NCI-H128 (cell line): Measurements from ENCODE around the gene GPC3.
"Not testable (repeated sequence)": the region's sequence is repeated elsewhere in the genome, so short reads cannot be mapped to it uniquely, and the experiment has no call there.

Experiments used
- DNase-seq: peaks from one replicate; lab custom pipeline; 2025; ENCODE audit not compliant: unreplicated experiment; lab: John Stamatoyannopoulos, UW

GPC3 gene

DNA sequence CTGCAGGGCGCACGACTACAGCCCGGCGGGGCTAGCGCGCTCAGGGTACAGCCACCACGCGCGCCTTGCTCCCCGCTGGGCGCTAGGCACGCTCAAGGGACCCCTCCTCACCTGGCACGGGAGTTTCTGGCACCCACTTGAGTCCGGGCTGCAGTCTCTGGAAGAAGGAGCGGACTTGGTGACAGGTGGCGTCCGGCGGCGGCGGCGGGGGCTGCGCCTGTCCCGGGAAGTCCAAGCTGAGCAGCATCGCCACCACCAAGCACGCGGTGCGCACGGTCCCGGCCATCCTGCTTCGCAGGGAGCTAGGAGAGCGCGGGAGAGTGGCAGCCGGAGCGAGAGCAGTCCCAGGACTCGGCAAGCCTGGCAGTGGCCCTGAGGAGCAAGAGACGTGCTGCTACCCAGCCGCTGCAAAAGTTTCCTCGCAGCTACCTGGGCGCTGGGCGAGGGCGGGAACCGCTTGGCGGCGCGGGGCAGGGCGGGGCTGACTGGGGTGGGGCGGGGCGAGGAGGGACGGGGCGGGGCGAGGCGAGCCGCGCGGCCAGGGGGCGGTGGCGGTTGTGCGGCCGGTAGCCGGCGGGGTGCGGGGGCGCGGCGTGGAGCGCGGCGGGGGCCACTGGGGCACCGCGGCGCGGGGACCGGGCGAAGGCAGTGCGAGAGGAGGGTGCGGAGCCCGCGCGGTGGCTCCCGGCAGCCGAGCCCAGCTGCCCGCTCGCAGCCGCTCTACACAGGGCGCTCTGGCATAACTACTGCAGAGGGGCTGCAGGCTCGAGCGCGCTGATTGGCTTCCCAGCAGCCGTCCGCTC, at the start of gene GPC3:
Gene GPC3 (minus strand): TSS at position 431 of the 803 bp plus-strand sequence.
- no peak for DNase-seq

DNA sequence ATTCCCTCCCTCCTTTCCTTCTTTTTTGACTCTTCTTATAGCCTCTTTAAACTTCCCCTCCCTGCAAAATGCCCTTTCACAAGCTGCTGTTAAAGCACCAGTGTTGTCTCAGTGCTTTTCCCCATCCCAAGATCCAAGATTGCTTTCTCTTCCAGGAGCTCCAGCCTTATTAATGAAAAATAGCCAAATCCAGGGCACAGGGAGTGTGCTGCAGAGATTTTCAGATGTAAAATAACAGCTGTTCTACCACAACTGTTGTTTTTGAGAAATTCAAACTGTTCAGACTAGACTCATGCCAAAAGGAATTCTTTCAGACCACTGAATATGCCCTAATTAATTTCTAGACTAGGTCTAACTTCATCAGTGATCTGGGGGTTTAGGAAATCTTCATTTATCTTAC, 47.0 kb upstream of the GPC3 start:
- DNase-seq = no peak

DNA sequence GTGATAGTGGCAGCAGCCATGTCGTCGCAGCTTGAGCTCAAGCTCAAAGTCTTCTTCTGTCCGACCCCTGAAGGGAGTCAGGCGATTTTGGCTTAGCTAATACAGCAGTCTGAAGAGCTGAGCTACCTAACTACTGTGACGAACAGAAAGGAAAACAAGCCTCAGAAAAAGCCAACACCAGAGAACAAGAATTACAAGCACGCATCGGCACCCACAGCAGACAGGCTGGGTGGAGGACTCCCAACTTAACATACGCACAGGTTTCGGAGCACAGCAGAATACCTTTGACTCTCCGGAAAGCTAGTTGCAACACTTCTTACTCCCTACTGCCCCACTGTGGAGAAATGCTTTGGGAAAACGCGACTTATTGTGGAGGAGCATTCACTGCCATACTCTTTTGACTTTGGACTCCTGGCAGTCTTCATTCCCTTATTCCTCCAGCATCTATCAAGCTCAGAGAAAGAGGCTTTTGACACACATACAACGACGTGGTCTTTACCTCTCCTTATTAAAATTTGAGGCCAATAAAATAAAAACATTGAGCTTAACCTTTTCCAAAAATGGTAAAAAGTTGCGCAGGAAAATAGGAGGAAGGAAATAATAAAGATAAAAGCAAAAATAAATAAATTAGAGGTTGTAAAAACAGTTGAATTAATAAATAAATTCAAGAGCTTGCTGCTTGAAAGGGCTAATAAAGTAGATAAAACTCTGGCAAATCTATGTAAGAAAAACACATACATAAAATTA, 41.3 kb upstream of the GPC3 start:
- no peak for DNase-seq

DNA sequence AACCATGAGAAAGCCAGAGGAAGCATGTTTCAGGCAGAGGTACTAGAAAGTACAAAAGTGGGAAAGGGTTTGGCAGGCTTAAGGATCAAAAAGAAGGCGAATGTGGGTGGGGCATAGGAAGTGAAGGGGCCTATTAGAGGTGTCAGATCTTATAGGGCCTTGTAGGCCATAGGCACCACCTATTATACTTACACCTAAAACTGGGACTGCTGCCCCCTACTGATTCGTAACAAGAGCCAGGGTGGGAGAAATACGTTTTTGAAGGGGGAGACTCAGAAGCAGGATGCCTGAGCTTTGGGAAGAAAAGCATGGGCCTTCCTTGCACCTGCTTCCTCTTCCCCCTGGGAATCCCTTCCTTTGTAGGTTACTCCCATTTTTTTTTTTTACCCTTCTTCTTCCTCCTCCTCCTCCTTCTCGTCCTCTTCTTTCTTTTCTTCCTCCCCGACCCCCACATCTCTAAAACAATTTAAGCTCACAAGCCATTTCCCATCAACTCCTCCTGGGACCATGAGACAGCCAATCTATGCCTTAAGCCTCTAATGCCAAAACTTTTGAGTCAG, 40.7 kb upstream of the GPC3 start:
- DNase-seq = no peak

- no peak for DNase-seq
Observed at GRCh38 chrX:134024686-134025377, 39.4 kb upstream of the GPC3 start.

DNA sequence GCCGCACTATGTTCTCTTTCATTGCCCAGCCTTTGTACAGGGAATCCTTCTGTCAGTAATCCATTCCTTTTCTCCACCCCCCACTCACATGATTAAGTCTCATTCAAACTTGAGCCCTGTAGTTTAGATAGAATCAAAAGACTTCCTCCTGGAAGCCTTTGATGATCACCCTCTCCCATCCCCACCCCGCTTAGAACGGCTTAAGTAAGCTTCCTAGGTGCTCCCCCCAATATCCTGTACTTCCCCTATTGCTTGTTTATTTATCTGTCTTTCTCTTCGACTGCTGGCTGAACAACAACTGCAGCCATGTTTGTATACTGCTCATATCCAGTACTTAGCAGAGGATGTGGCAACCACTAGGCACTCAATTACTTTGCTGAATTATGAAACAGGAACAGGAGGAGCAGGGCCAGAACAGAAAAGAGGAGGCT, 38.5 kb upstream of the GPC3 start:
- DNase-seq = no peak

GRCh38 chrX:134020910-134021309, 35.5 kb upstream of the GPC3 start:
- DNase-seq = no peak

- no peak for DNase-seq
Observed at GRCh38 chrX:134019567-134020206, 34.3 kb upstream of the GPC3 start.

DNA sequence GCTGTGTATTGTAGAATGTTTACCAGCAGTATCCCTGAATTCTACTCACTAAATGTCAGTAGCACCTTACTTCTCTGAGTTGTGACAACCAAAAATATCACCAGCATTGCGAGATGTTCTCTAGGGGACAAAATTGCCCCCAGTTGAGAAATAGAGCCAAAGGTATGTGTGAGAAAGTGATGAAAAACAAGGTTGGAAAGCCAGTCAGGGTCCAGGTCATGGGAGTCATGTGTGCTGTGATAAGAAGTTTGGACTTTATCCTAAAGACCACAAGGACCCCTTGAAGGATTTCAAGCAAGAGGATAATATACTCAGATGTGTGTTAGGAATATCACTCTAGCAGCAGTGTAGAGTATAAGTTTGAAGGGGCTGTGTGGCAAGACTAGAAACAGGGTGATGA, 30.9 kb upstream of the GPC3 start:
- not testable (repeated sequence) for DNase-seq

GRCh38 chrX:134015510-134015909, 30.1 kb upstream of the GPC3 start:
- DNase-seq = not testable (repeated sequence)

GRCh38 chrX:134013524-134013923, 28.1 kb upstream of the GPC3 start:
- DNase-seq = no peak

DNA sequence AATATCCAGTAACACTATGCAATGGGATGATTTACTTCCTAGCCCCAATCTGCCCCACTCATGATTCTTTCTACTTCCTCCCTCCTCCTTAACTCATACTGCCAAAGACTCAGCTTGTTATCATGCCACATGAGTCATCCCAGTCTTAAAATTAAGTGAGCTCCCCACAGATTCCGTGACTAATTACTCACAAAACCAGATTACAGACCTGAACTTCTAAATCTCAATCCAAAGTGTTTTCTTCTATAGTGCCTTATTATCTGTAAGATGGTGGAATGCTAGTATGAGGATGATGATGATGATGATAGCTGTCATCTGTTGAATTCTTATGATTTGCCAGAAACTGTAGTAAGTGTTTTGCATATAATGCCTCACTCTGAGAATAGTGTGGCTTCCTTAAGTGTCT, 27.7 kb upstream of the GPC3 start:
- DNase-seq = no peak

GRCh38 chrX:134010690-134011089, 25.3 kb upstream of the GPC3 start:
- no peak for DNase-seq

GRCh38 chrX:134007716-134008115, 22.3 kb upstream of the GPC3 start:
- DNase-seq = no peak

- DNase-seq = no peak
Observed at GRCh38 chrX:134006484-134007161, 21.2 kb upstream of the GPC3 start.

- no peak for DNase-seq
Observed at GRCh38 chrX:134004084-134004483, 18.7 kb upstream of the GPC3 start.

- no peak for DNase-seq
Observed at GRCh38 chrX:134002921-134003615, 17.7 kb upstream of the GPC3 start.

DNA sequence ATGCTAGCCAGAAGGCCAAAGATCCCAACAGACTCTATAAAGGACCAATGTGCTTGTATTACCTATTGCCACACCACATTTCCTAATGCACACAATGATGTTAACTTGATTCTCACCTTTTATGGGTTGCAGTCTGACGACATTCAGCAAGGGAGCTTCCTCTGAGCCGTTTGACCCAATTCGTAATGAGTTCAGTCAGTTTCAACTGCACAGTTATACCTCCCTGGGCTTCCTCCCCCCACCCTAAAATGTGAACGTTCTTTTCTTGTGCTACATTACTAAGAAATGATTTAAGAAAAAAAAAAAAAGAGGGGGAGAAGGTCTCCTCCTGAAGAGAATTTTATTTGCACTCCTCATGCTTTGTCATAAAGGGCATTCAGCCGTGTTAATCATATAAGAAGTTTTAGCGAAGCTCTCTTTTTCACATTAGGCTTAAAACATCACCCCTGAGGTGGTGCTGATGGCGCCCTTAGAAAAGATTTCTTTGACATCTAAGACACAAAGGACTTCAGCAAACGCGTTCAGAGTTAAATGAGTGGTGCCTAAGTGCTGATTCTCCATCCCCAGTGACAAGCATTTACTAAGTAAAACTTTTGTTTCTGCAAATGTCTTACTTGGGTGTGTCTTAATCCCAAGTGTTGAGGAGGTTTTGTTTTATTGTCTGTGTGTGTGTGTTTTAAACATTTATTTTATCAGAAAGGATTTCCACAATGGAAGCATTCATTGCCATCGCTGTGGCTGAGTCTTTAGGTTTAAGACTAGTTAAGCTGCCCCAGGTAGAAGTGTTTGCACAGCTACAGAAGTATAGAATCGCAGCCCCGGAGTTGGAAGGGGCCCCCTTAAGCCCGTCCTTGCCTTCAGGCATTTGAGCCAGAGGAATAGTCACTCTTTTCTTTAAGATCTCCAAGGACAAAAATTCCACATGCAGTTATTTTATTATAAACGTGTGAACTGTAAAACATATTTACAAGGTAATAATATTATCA, 15.2 kb upstream of the GPC3 start:
- no peak for DNase-seq
